ENCODE results near the gene NFKBIA. TPM values are rescaled to one million over a fixed set of nuclear protein-coding genes. Genes with fewer than 3 reads are reported as not detected.

Gene NFKBIA
- total RNA-seq, 2 donors from 2014 or later: 1,744 to 1,805 TPM

Other genes with a start within 250 kb of the NFKBIA start
- 100 to 1,000 TPM; 115 to 117 TPM for gene PSMA6, start 112.4 kb downstream of the NFKBIA start, total RNA-seq
- gene INSM2, start 129.4 kb upstream of the NFKBIA start, total RNA-seq: not detected

Measured in T-helper 17 cell (primary cell).